Measurements from ENCODE around the gene GABPA. TPM values are rescaled to one million over a fixed set of nuclear protein-coding genes. Genes with fewer than 3 reads are reported as not detected.

GABPA gene
- total RNA-seq, 1 donor from 2014 or later, result 30.0 TPM

DNA sequence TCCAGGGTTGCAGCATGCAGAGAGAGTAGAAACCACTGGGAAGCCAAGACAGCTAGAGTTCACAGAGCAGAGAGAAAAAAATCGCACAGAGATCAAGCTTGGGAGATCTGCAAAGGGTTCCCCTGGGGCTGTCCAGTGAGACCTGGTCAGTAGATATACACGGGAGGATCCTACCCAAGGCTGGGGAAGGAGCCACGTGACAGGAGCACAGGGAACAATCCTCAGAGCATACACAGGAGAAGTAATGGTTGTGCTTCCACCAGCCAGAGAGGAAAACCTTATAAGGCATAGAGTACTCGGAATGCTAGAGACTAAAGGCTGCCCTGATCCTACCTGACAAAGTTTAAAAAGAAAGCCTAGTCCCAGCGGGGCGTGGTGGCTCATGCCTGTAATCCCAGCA lies 53.9 kb downstream of the GABPA start:
- H3K27me3 Mint-ChIP-seq (ENCODE audit: low read depth), result peaks cover 2% of the 10 kb centered on the region
- no peak overlapping the region for H3K27ac Mint-ChIP-seq
- H3K4me3 Mint-ChIP-seq, result no peak overlapping the region
- H3K9me3 Mint-ChIP-seq, result peaks cover 4% of the 10 kb centered on the region
- TF ChIP-seq, protein P1, sequence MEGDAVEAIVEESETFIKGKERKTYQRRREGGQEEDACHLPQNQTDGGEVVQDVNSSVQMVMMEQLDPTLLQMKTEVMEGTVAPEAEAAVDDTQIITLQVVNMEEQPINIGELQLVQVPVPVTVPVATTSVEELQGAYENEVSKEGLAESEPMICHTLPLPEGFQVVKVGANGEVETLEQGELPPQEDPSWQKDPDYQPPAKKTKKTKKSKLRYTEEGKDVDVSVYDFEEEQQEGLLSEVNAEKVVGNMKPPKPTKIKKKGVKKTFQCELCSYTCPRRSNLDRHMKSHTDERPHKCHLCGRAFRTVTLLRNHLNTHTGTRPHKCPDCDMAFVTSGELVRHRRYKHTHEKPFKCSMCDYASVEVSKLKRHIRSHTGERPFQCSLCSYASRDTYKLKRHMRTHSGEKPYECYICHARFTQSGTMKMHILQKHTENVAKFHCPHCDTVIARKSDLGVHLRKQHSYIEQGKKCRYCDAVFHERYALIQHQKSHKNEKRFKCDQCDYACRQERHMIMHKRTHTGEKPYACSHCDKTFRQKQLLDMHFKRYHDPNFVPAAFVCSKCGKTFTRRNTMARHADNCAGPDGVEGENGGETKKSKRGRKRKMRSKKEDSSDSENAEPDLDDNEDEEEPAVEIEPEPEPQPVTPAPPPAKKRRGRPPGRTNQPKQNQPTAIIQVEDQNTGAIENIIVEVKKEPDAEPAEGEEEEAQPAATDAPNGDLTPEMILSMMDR (IDR thresholded peaks at IDR 0.05; ENCODE audit: unreplicated experiment), result no peak
- peaks cover 21% of the 10 kb centered on the region for H3K4me1 Mint-ChIP-seq
- no peaks in the 10 kb centered on the region for H3K36me3 Mint-ChIP-seq
- no peak for DNase-seq (ENCODE audit: low spot score in 2 of 2, unreplicated experiment in 2 of 2)

DNA sequence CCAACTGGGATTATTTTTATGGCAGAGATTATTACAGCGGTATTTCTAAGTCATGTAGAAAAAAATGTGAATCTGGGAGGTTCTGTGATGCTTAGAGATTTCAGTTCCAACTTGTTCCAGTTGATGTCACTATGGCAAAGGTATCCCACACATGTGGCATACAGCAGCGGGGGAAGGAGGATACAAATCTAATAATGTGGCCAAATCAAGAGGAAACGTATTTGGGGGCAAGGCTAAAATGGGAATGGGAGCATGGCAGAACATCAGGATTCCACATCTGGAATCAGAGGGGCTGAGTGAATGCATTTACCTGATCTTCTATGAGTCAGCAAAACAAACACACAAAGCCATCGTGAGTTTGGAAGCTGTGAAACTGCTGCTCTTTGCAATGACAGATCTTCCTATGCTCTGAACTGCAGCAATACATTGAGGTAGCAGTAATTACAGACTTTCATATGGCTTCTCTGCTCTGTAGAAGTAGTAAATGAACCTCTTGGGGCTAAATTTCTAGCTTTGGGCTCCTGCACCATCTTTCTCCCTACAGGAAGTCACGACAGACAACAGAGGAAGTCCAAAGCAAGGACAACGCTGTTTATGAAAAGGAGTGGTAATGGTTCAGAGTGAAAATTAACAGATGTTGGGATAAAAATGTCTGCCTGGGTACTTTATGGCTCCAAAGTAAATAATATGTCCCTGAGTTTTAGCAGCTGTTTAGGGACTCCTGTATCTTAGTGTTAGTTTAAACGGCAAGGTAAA lies 55.5 kb downstream of the GABPA start:
- Mint-ChIP-seq H3K4me3 (peak overlapping the region; percentile 43), H3K4me1 (peaks cover 12% of the 10 kb centered on the region), H3K36me3 (no peaks in the 10 kb centered on the region), H3K27ac (peak overlapping the region; percentile 73), H3K9me3 (no peaks in the 10 kb centered on the region), H3K27me3 (ENCODE audit: low read depth) (no peaks in the 10 kb centered on the region)
- TF ChIP-seq, protein P1 (IDR thresholded peaks at IDR 0.05; ENCODE audit: unreplicated experiment), result no peak
- no peak for DNase-seq (ENCODE audit: low spot score in 2 of 2, unreplicated experiment in 2 of 2)

DNA sequence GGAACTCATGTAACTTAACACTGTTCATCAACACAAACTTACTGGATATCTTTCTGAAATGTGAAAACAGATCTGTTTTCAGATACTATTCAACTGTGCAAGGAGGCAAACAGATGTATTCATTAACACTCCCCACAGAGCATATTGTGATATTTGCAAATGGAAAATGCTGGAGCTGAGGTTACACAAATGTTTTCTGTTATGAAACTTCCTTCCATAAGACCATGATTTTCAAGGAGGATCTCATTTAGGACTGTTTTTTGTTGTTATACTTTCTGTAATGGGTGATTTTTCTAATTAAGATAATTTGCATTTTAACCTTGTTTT lies 56.1 kb downstream of the GABPA start:
- DNase-seq (ENCODE audit: low spot score in 2 of 2, unreplicated experiment in 2 of 2), result no peak
- Mint-ChIP-seq H3K9me3 (no peaks in the 10 kb centered on the region), H3K4me1 (peaks cover 12% of the 10 kb centered on the region), H3K27ac (peak overlapping the region; percentile 73), H3K36me3 (no peaks in the 10 kb centered on the region), H3K27me3 (ENCODE audit: low read depth) (no peaks in the 10 kb centered on the region), H3K4me3 (peak overlapping the region; percentile 43)
- TF ChIP-seq, protein P1 (IDR thresholded peaks at IDR 0.05; ENCODE audit: unreplicated experiment), result no peak

DNA sequence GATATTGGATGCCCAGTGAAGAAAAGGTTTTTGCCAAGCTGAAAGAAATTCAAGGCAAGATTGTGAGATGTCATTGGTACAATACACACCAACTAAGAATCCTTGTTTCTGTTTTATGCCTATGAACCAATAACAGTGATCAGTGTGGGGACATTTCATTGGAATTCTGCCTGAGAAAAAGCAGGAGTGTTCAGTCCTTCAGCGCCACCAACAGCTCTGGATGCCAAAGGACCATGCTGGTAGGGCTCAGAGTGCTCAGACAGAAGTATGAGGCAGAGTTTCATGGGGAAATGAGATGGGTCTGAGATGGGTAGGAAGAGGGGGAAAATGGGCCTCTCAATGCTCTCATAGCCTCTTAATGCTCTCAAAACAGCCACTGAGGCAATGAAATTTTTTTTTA lies 56.5 kb downstream of the GABPA start:
- Mint-ChIP-seq H3K4me1 (peaks cover 12% of the 10 kb centered on the region), H3K36me3 (no peaks in the 10 kb centered on the region), H3K4me3 (no peak overlapping the region), H3K9me3 (no peaks in the 10 kb centered on the region), H3K27me3 (ENCODE audit: low read depth) (no peaks in the 10 kb centered on the region), H3K27ac (peak overlapping the region; percentile 73)
- DNase-seq (ENCODE audit: low spot score in 2 of 2, unreplicated experiment in 2 of 2), result no peak
- TF ChIP-seq, protein P1 (IDR thresholded peaks at IDR 0.05; ENCODE audit: unreplicated experiment), result no peak

DNA sequence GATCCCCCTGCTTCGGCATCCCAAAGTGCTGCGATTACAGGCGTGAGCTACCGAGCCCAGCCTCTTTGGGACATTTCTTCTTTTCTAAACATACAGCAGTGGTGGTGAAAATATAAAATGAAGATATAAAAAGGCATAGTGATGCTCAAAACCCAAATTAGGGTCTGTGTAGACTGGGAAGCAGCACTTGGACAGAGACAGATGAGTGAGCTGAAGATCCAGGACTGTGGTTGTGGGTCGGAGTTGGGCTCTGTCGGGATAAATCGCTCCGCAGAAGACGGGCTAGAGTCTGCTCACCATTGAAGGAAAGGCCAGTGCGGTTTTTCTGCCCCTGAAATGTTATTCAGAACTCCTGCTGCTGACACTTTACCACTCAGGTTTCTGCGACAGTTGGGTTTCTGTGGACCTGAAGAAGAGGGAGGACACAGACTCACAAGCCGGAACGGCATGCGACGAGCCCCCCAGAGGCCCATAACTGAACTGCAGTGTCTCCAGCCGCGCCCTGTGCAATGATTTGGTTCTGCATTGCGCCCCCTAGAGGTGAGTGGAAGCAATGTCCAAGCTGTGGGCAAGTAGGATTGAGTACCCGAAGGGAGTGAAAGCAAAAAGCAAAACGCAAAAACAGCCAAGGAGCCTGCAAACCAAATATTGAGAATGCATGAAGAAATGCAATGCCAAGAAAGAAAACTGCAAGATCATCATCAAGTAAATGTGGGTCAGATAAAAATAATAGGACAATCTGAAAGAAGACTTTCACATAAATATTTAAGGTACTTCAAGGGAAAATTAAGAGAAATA lies 66.6 kb downstream of the GABPA start:
- peaks cover 2% of the 10 kb centered on the region for H3K4me1 Mint-ChIP-seq
- peaks cover 6% of the 10 kb centered on the region for H3K27me3 Mint-ChIP-seq (ENCODE audit: low read depth)
- H3K4me3 Mint-ChIP-seq, result peak overlapping the region; percentile 20
- no peak overlapping the region for H3K27ac Mint-ChIP-seq
- no peaks in the 10 kb centered on the region for H3K36me3 Mint-ChIP-seq
- TF ChIP-seq, protein P1 (IDR thresholded peaks at IDR 0.05; ENCODE audit: unreplicated experiment), result peak; percentile 91
- peak; percentile 49 to 76 for DNase-seq (ENCODE audit: low spot score in 2 of 2, unreplicated experiment in 2 of 2)
- H3K9me3 Mint-ChIP-seq, result no peaks in the 10 kb centered on the region
